GM18907 (cell line): Measurements from ENCODE around the gene BOD1L2.

ENCODE experiments used
- ATAC-seq: cut with Tn5 transposase; IDR thresholded peaks from one replicate; pipeline ENCODE4 v1.9.1; 2021; ENCODE audit warnings: mild to moderate bottlenecking, moderate library complexity; ENCODE audit not compliant: unreplicated experiment

BOD1L2 gene

GRCh38 chr18:57149531-57149930, 2.6 kb downstream of the BOD1L2 start:
- ATAC-seq: no peak

GRCh38 chr18:57150081-57150480, 3.2 kb downstream of the BOD1L2 start:
- no peak for ATAC-seq

- ATAC-seq: no peak
Measured at GRCh38 chr18:57150828-57151227, 3.9 kb downstream of the BOD1L2 start.

GRCh38 chr18:57154191-57154830, 7.4 kb downstream of the BOD1L2 start:
- no peak for ATAC-seq

GRCh38 chr18:57164401-57164800, 17.5 kb downstream of the BOD1L2 start:
- no peak for ATAC-seq

- no peak for ATAC-seq
Measured at GRCh38 chr18:57167617-57168308, 20.9 kb downstream of the BOD1L2 start.

GRCh38 chr18:57171026-57171425, 24.1 kb downstream of the BOD1L2 start:
- no peak for ATAC-seq

GRCh38 chr18:57175532-57175931, 28.6 kb downstream of the BOD1L2 start:
- ATAC-seq: no peak

- ATAC-seq: no peak
Measured at GRCh38 chr18:57185434-57185833, 38.5 kb downstream of the BOD1L2 start.

GRCh38 chr18:57188851-57189557, 42.1 kb downstream of the BOD1L2 start:
- no peak for ATAC-seq

GRCh38 chr18:57190026-57190425, 43.1 kb downstream of the BOD1L2 start:
- no peak for ATAC-seq

- no peak for ATAC-seq
Measured at GRCh38 chr18:57194070-57194469, 47.2 kb downstream of the BOD1L2 start.

- ATAC-seq: no peak
Measured at GRCh38 chr18:57194622-57195021, 47.7 kb downstream of the BOD1L2 start.

- no peak for ATAC-seq
Measured at GRCh38 chr18:57195341-57195740, 48.5 kb downstream of the BOD1L2 start.

GRCh38 chr18:57197261-57197660, 50.4 kb downstream of the BOD1L2 start:
- ATAC-seq: no peak

- no peak for ATAC-seq
Measured at GRCh38 chr18:57198073-57198472, 51.2 kb downstream of the BOD1L2 start.
